Activated CD4-positive, alpha-beta T cell treated with anti-CD3 and anti-CD28 coated beads for 1 hour (primary cell): Measurements from ENCODE around the gene CFAP53.

Source experiments
- DNase-seq: peaks from one replicate; pipeline ENCODE4 v3.0.0-alpha.2; 2020

Gene CFAP53

GRCh38 chr18:50287441-50288347 lies 21.4 kb upstream of the CFAP53 start, which contains the start of gene CXXC1:
Gene CXXC1 (minus strand): TSS chr18:50287692. CDS start chr18:50287589, 103 bp downstream.
- peak; percentile 97 for DNase-seq

- DNase-seq: no peak
Measured at GRCh38 chr18:50287028-50287440, 20.7 kb upstream of the CFAP53 start.

- no peak for DNase-seq
Measured at GRCh38 chr18:50286391-50287027, 20.2 kb upstream of the CFAP53 start.

GRCh38 chr18:50285631-50286321 lies 19.5 kb upstream of the CFAP53 start:
- no peak for DNase-seq

GRCh38 chr18:50285071-50285470 lies 18.8 kb upstream of the CFAP53 start:
- no peak for DNase-seq

- no peak for DNase-seq
Measured at GRCh38 chr18:50284255-50284885, 18.1 kb upstream of the CFAP53 start.

- DNase-seq: no peak
Measured at GRCh38 chr18:50283469-50284209, 17.3 kb upstream of the CFAP53 start.

- DNase-seq: no peak
Measured at GRCh38 chr18:50282521-50283335, 16.4 kb upstream of the CFAP53 start.

- no peak for DNase-seq
Measured at GRCh38 chr18:50281972-50282520, 15.8 kb upstream of the CFAP53 start.

- DNase-seq: peak; percentile 95
Measured at GRCh38 chr18:50281295-50281971, 15.1 kb upstream of the CFAP53 start, which contains the start of gene MBD1. Gene MBD1 (minus strand): TSS chr18:50281523. CDS start chr18:50279992, 1,531 bp downstream.

GRCh38 chr18:50280707-50281294 lies 14.5 kb upstream of the CFAP53 start:
- DNase-seq: no peak

GRCh38 chr18:50279752-50280151 lies 13.5 kb upstream of the CFAP53 start:
- no peak for DNase-seq

- DNase-seq: no peak
Measured at GRCh38 chr18:50277942-50278341, 11.6 kb upstream of the CFAP53 start.

- DNase-seq: no peak
Measured at GRCh38 chr18:50276452-50276851, 10.2 kb upstream of the CFAP53 start.

- DNase-seq: no peak
Measured at GRCh38 chr18:50275503-50276036, 9.3 kb upstream of the CFAP53 start.

GRCh38 chr18:50274941-50275340 lies 8.6 kb upstream of the CFAP53 start:
- DNase-seq: no peak

GRCh38 chr18:50274044-50274442 lies 7.7 kb upstream of the CFAP53 start:
- DNase-seq: no peak

- no peak for DNase-seq
Measured at GRCh38 chr18:50273203-50274043, 7.1 kb upstream of the CFAP53 start.

- DNase-seq: no peak
Measured at GRCh38 chr18:50272568-50272967, 6.3 kb upstream of the CFAP53 start.
